ENCODE results near the gene ALDH3B1. TPM values are rescaled to one million over a fixed set of nuclear protein-coding genes. Genes with fewer than 3 reads are reported as not detected.

The ALDH3B1 gene
- total and polyA plus RNA-seq, 2 donors (not counting 3 experiments of a cell fraction or from before 2014, with no cell fraction given) = 0.13 to 1.0 TPM

- DNase-seq (ENCODE audit: low read depth, low spot score) = no peak
- TF ChIP-seq POLR2AphosphoS5 (IDR thresholded peaks at IDR 0.05; ENCODE audit: insufficient read depth, low read depth, low read length) (no peak), MYC (IDR thresholded peaks at IDR 0.05; ENCODE audit: low read depth, low read length) (no peak), FOS (IDR thresholded peaks at IDR 0.05; ENCODE audit: borderline replicate concordance, insufficient read depth, low read length) (no peak), CTCF (IDR thresholded peaks at IDR 0.05; ENCODE audit: extremely low read depth in 1 of 2, insufficient read depth in 1 of 2, low read depth in 1 of 2, low read length in 2 of 2) (no peak), JUN (IDR thresholded peaks at IDR 0.05; ENCODE audit: borderline replicate concordance, insufficient read depth, insufficient read length, low read depth) (no peak), MAX (IDR thresholded peaks at IDR 0.05; ENCODE audit: insufficient read depth, insufficient read length) (no peak), GATA2 (IDR thresholded peaks at IDR 0.05; ENCODE audit: insufficient read depth, insufficient read length, low read depth, low read length) (no peak), POLR2A (IDR thresholded peaks at IDR 0.05; ENCODE audit: low read depth, low read length) (no peak), EZH2 (IDR thresholded peaks at IDR 0.05; ENCODE audit: borderline replicate concordance, low read depth, low read length, severe bottlenecking) (no peak)
- H3K79me2 ChIP-seq (ENCODE audit: control insufficient read depth, insufficient read depth, low read length) = no peaks in the 10 kb centered on the region
- H3K27me3 ChIP-seq (ENCODE audit: control insufficient read depth in 2 of 2, insufficient read depth in 2 of 2, low read length in 2 of 2) = peaks cover 0 to under 1% of the 10 kb centered on the region in 2 experiments
- no TSS peak for BruUV-seq (replicated peaks)
- H3K4me3 ChIP-seq (replicated peaks in 1 of 3; ENCODE audit: insufficient read depth in 1 of 3, low read depth in 1 of 3, low read length in 3 of 3) = no peak overlapping the region
- no peaks in the 10 kb centered on the region for H3K4me1 ChIP-seq (ENCODE audit: control insufficient read depth, extremely low read depth, insufficient read depth, low read length)
- no peaks in the 10 kb centered on the region for H3K9me3 ChIP-seq (replicated peaks; ENCODE audit: control insufficient read depth, insufficient read depth, low read length)
- H3K9ac ChIP-seq (replicated peaks; ENCODE audit: extremely low read depth, insufficient read depth, low read length) = no peak overlapping the region
- H3K27ac ChIP-seq (ENCODE audit: insufficient read depth, low read depth, low read length) = no peak overlapping the region
- no peaks in the 10 kb centered on the region for H3K36me3 ChIP-seq (ENCODE audit: control insufficient read depth in 2 of 2, extremely low read depth in 1 of 2, insufficient read depth in 2 of 2, low read length in 2 of 2)
- no peak overlapping the region for H2AFZ ChIP-seq (ENCODE audit: low read depth, low read length)
- CTCF ChIA-PET = no interaction called here
- intact Hi-C loops (cut with micrococcal nuclease) = no loop called here
- H3K4me2 ChIP-seq (ENCODE audit: insufficient read depth, low read length) = no peak overlapping the region
- no peak for FAIRE-seq
- POLR2A ChIA-PET = no interaction called here
- dilution Hi-C loops (cut with MboI; ENCODE audit: extremely low pct_ligation_motif_present, low sequenced_read_pairs) = no loop called here
- H4K20me1 ChIP-seq (replicated peaks; ENCODE audit: control insufficient read depth, extremely low read depth, insufficient read depth, low read length) = no peaks in the 10 kb centered on the region
- no peaks in the 10 kb centered on the region for H3K9me1 ChIP-seq (replicated peaks; ENCODE audit: control insufficient read depth, extremely low read depth, insufficient read depth, low read length)
These were observed 14.1 kb upstream of the ALDH3B1 start for GRCh38 chr11:67996051-67996450.

All from endothelial cell of umbilical vein (primary cell).